Dermis microvascular lymphatic vessel endothelial cell (primary cell): ENCODE results near the gene HERC3. TPM values are rescaled to one million over a fixed set of nuclear protein-coding genes. Genes with fewer than 3 reads are reported as not detected.

Source experiments
- DNase-seq, 2 donors: peaks; one replicate each; pipeline versions ENCODE4 v3.0.0 to v3.0.0-alpha.2; 2010; ENCODE audit warnings: low read depth in 2 of 2
- total RNA-seq: library from RNA; depleted of rRNA; stranded (reverse); fragments of >200 nt; gene quantifications from 2 replicates; pipeline ENCODE4 v1.2.1, GENCODE V29; 2014

Gene HERC3
- 7.7 and 8.3 TPM in 2 replicates for total RNA-seq

- peak; percentile 57 to 92 for DNase-seq
Observed at GRCh38 chr4:88591787-88592599, at the start of gene HERC3. HERC3 (plus strand) TSS chr4:88592480; CDS start chr4:88605824, 13,344 bp downstream.

- no peak for DNase-seq
Observed at GRCh38 chr4:88549815-88550214, 42.5 kb upstream of the HERC3 start.

GRCh38 chr4:88567591-88567990 lies 24.7 kb upstream of the HERC3 start:
- DNase-seq = no peak

- no peak for DNase-seq
Observed at GRCh38 chr4:88570001-88570400, 22.3 kb upstream of the HERC3 start.

- no peak for DNase-seq
Observed at GRCh38 chr4:88573276-88573980, 18.9 kb upstream of the HERC3 start.

GRCh38 chr4:88573995-88574394 lies 18.3 kb upstream of the HERC3 start:
- peak in 1 of 2 donors; percentile 6 for DNase-seq

- DNase-seq = no peak
Observed at GRCh38 chr4:88575186-88575585, 17.1 kb upstream of the HERC3 start.

GRCh38 chr4:88582493-88582892 lies 9.8 kb upstream of the HERC3 start:
- no peak for DNase-seq

- DNase-seq = no peak
Observed at GRCh38 chr4:88583631-88584470, 8.4 kb upstream of the HERC3 start.

GRCh38 chr4:88584471-88584900 lies 7.8 kb upstream of the HERC3 start:
- no peak for DNase-seq

GRCh38 chr4:88585917-88586316 lies 6.4 kb upstream of the HERC3 start:
- DNase-seq = no peak

- DNase-seq = no peak
Observed at GRCh38 chr4:88587306-88587705, 5.0 kb upstream of the HERC3 start.

GRCh38 chr4:88592600-88593448 lies 544 bp downstream of the HERC3 start:
- peak; percentile 41 to 87 for DNase-seq

GRCh38 chr4:88597970-88598660 lies 5.8 kb downstream of the HERC3 start:
- DNase-seq = no peak

GRCh38 chr4:88599298-88599697 lies 7.0 kb downstream of the HERC3 start:
- DNase-seq = peak in 1 of 2 donors; percentile 70

- no peak for DNase-seq
Observed at GRCh38 chr4:88599714-88600113, 7.4 kb downstream of the HERC3 start.

- peak in 1 of 2 donors; percentile 89 for DNase-seq
Observed at GRCh38 chr4:88600176-88600838, 8.0 kb downstream of the HERC3 start.

GRCh38 chr4:88604978-88605678 lies 12.8 kb downstream of the HERC3 start:
- no peak for DNase-seq

- no peak for DNase-seq
Observed at GRCh38 chr4:88605736-88606135, 13.5 kb downstream of the HERC3 start.
